Measurements from ENCODE around the gene GABRG3. TPM values are rescaled to one million over a fixed set of nuclear protein-coding genes. Genes with fewer than 3 reads are reported as not detected.

The GABRG3 gene
- total RNA-seq, 1 experiment from 2014 or later: 0.15 TPM

GRCh38 chr15:27399241-27399640 lies 428.3 kb downstream of the GABRG3 start:
- peaks cover 3 to 11% of the 10 kb centered on the region in 2 experiments; a peak in 2 of 5 replicates for H3K9me3 Mint-ChIP-seq
- no peak overlapping the region for H3T11ph ChIP-seq (ENCODE audit: low read length)
- H2BK12ac ChIP-seq (ENCODE audit: insufficient read length, low read depth, low read length): no peak overlapping the region
- H3K4ac ChIP-seq (ENCODE audit: low read depth, low read length): no peak overlapping the region
- H3K27ac ChIP-seq (ENCODE audit: insufficient read length, low read depth, low read length): no peak overlapping the region
- H2BK120ac ChIP-seq (ENCODE audit: low read depth, low read length, poor library complexity, severe bottlenecking): no peak overlapping the region
- peaks cover 0 to 2% (median 0%) of the 10 kb centered on the region in 3 experiments; a peak in 2 of 7 replicates for H3K36me3 Mint-ChIP-seq (ENCODE audit: insufficient read depth in 1 of 3, low read depth in 3 of 3)
- no peak overlapping the region for H3K4me2 ChIP-seq (ENCODE audit: insufficient read depth, insufficient read length, low read length)
- H3K18ac ChIP-seq (ENCODE audit: insufficient read length, low read depth, low read length): no peak overlapping the region
- H3K79me2 ChIP-seq (ENCODE audit: insufficient read depth, low read length): no peaks in the 10 kb centered on the region
- no peak overlapping the region for H3K23ac ChIP-seq (ENCODE audit: insufficient read length, low read depth, low read length)
- no peak overlapping the region for H4K8ac ChIP-seq (replicated peaks; ENCODE audit: insufficient read length, low read depth, low read length)
- no peaks in the 10 kb centered on the region for H3K27me3 ChIP-seq (ENCODE audit: insufficient read depth, low read length)
- no peaks in the 10 kb centered on the region for H3K4me1 ChIP-seq (ENCODE audit: insufficient read depth, low read length)
- peak overlapping the region in 1 of 3 experiments; percentile 2; a peak in 1 of 7 replicates for H3K27ac Mint-ChIP-seq
- H4K5ac ChIP-seq (ENCODE audit: insufficient read length, low read depth, low read length): no peak overlapping the region
- H3K4me3 Mint-ChIP-seq: no peak overlapping the region
- H2BK20ac ChIP-seq (ENCODE audit: low read depth, low read length, poor library complexity, severe bottlenecking): no peak overlapping the region
- H3K14ac ChIP-seq (ENCODE audit: insufficient read depth, low read length): no peak overlapping the region
- H3K9me3 ChIP-seq (ENCODE audit: control insufficient read depth, low read depth, low read length): no peaks in the 10 kb centered on the region
- no CpG with 5 or more reads among the region's 6 CpGs for WGBS (ENCODE audit: extremely low coverage, insufficient read length, low lambda C conversion rate)
- peaks cover 17 to 19% of the 10 kb centered on the region in 2 experiments for H3K4me1 Mint-ChIP-seq
- H3K56ac ChIP-seq (ENCODE audit: insufficient read length, low read depth, low read length): no peak overlapping the region
- no peak overlapping the region for H2AK5ac ChIP-seq (ENCODE audit: insufficient read length, low read length)
- TF ChIP-seq CTCF (conservative IDR thresholded peaks at IDR 0.05): no peak
- no peaks in the 10 kb centered on the region for H3K23me2 ChIP-seq (ENCODE audit: insufficient read length, low read depth, low read length, poor library complexity, severe bottlenecking)
- H4K20me1 ChIP-seq (ENCODE audit: control insufficient read depth, insufficient read depth, insufficient read length): no peaks in the 10 kb centered on the region
- no peaks in the 10 kb centered on the region for H3K79me1 ChIP-seq (ENCODE audit: insufficient read depth, low read depth, low read length, poor library complexity, severe bottlenecking)
- DNase-seq: no peak
- no peak overlapping the region for H2BK15ac ChIP-seq (ENCODE audit: low read depth, low read length)
- no peak overlapping the region for H3K9ac ChIP-seq (ENCODE audit: extremely low read depth, insufficient read length, low read length)
- no peak overlapping the region for H2BK5ac ChIP-seq (ENCODE audit: insufficient read length, low read length)
- no peak overlapping the region for H2AFZ ChIP-seq (ENCODE audit: low read length)
- H3K27me3 Mint-ChIP-seq (ENCODE audit: low read depth): no peaks in the 10 kb centered on the region
- no peak overlapping the region for H4K91ac ChIP-seq (ENCODE audit: insufficient read length, low read depth, low read length)
